ENCODE data around the gene FALEC.

The FALEC gene

GRCh38 chr1:150508982-150509381 is 6.6 kb upstream of the FALEC start:
- no peak for TF ChIP-seq CTCF (IDR thresholded peaks at IDR 0.05; ENCODE audit: low read depth, low read length, missing control alignments)
- no peak for DNase-seq (ENCODE audit: low read depth)
- in situ Hi-C loops (cut with HindIII; ENCODE audit: low sequenced_read_pairs) = no loop called here
- H3K4me3 ChIP-seq (ENCODE audit: low read depth, low read length) = no peak overlapping the region

GRCh38 chr1:150511551-150511950 is 4.0 kb upstream of the FALEC start:
- DNase-seq (ENCODE audit: low read depth) = no peak
- in situ Hi-C loops (cut with HindIII; ENCODE audit: low sequenced_read_pairs) = no loop called here
- no peak overlapping the region for H3K4me3 ChIP-seq (ENCODE audit: low read depth, low read length)
- no peak for TF ChIP-seq CTCF (IDR thresholded peaks at IDR 0.05; ENCODE audit: low read depth, low read length, missing control alignments)

GRCh38 chr1:150511985-150512660 is 3.4 kb upstream of the FALEC start:
- no peak for TF ChIP-seq CTCF (IDR thresholded peaks at IDR 0.05; ENCODE audit: low read depth, low read length, missing control alignments)
- no peak overlapping the region for H3K4me3 ChIP-seq (ENCODE audit: low read depth, low read length)
- DNase-seq (ENCODE audit: low read depth) = no peak
- in situ Hi-C loops (cut with HindIII; ENCODE audit: low sequenced_read_pairs) = no loop called here

- no peak overlapping the region for H3K4me3 ChIP-seq (ENCODE audit: low read depth, low read length)
- in situ Hi-C loops (cut with HindIII; ENCODE audit: low sequenced_read_pairs) = no loop called here
- no peak for DNase-seq (ENCODE audit: low read depth)
- no peak for TF ChIP-seq CTCF (IDR thresholded peaks at IDR 0.05; ENCODE audit: low read depth, low read length, missing control alignments)
Measured at GRCh38 chr1:150512846-150513245, 2.7 kb upstream of the FALEC start.

GRCh38 chr1:150513351-150513791 is 2.2 kb upstream of the FALEC start:
- no peak for DNase-seq (ENCODE audit: low read depth)
- no peak overlapping the region for H3K4me3 ChIP-seq (ENCODE audit: low read depth, low read length)
- TF ChIP-seq CTCF (IDR thresholded peaks at IDR 0.05; ENCODE audit: low read depth, low read length, missing control alignments) = no peak
- in situ Hi-C loops (cut with HindIII; ENCODE audit: low sequenced_read_pairs) = no loop called here

- in situ Hi-C loops (cut with HindIII; ENCODE audit: low sequenced_read_pairs) = no loop called here
- no peak for TF ChIP-seq CTCF (IDR thresholded peaks at IDR 0.05; ENCODE audit: low read depth, low read length, missing control alignments)
- no peak for DNase-seq (ENCODE audit: low read depth)
- no peak overlapping the region for H3K4me3 ChIP-seq (ENCODE audit: low read depth, low read length)
Measured at GRCh38 chr1:150514260-150514659, 1.3 kb upstream of the FALEC start.
